ENCODE results near the gene TPD52L3.

Gene TPD52L3

GRCh38 chr9:6328103-6328502 lies at the start of gene TPD52L3:
Gene TPD52L3, plus strand, starts transcription at chr9:6328375. Its CDS starts 221 bp downstream, at chr9:6328596.
- no peak for DNase-seq (ENCODE audit: low read depth in 1 of 2, low spot score in 1 of 2)
- in situ Hi-C loops (cut with HindIII; ENCODE audit: low pct_unique_long_range_greater_than_20kb, low sequenced_read_pairs), result no loop called here
- no peak for TF ChIP-seq JUND (IDR thresholded peaks at IDR 0.05; ENCODE audit: low read depth)

- DNase-seq (ENCODE audit: low read depth in 1 of 2, low spot score in 1 of 2), result no peak
- no peak for TF ChIP-seq JUND (IDR thresholded peaks at IDR 0.05; ENCODE audit: low read depth)
- in situ Hi-C loops (cut with HindIII; ENCODE audit: low pct_unique_long_range_greater_than_20kb, low sequenced_read_pairs), result no loop called here
These were observed 26.3 kb upstream of the TPD52L3 start for GRCh38 chr9:6301858-6302257.

GRCh38 chr9:6302417-6302816 lies 25.8 kb upstream of the TPD52L3 start:
- in situ Hi-C loops (cut with HindIII; ENCODE audit: low pct_unique_long_range_greater_than_20kb, low sequenced_read_pairs), result no loop called here
- peak in 1 of 2 experiments; percentile 45 for DNase-seq (ENCODE audit: low read depth in 1 of 2, low spot score in 1 of 2)
- TF ChIP-seq JUND (IDR thresholded peaks at IDR 0.05; ENCODE audit: low read depth), result no peak

GRCh38 chr9:6304232-6304631 lies 23.9 kb upstream of the TPD52L3 start:
- no peak for DNase-seq (ENCODE audit: low read depth in 1 of 2, low spot score in 1 of 2)
- no peak for TF ChIP-seq JUND (IDR thresholded peaks at IDR 0.05; ENCODE audit: low read depth)
- in situ Hi-C loops (cut with HindIII; ENCODE audit: low pct_unique_long_range_greater_than_20kb, low sequenced_read_pairs), result no loop called here

GRCh38 chr9:6305954-6306563 lies 22.1 kb upstream of the TPD52L3 start:
- DNase-seq (ENCODE audit: low read depth in 1 of 2, low spot score in 1 of 2), result peak; percentile 26 to 60
- in situ Hi-C loops (cut with HindIII; ENCODE audit: low pct_unique_long_range_greater_than_20kb, low sequenced_read_pairs), result no loop called here
- no peak for TF ChIP-seq JUND (IDR thresholded peaks at IDR 0.05; ENCODE audit: low read depth)

GRCh38 chr9:6307551-6308096 lies 20.6 kb upstream of the TPD52L3 start:
- no peak for DNase-seq (ENCODE audit: low read depth in 1 of 2, low spot score in 1 of 2)
- no peak for TF ChIP-seq JUND (IDR thresholded peaks at IDR 0.05; ENCODE audit: low read depth)
- in situ Hi-C loops (cut with HindIII; ENCODE audit: low pct_unique_long_range_greater_than_20kb, low sequenced_read_pairs), result no loop called here

- no peak for DNase-seq (ENCODE audit: low read depth in 1 of 2, low spot score in 1 of 2)
- in situ Hi-C loops (cut with HindIII; ENCODE audit: low pct_unique_long_range_greater_than_20kb, low sequenced_read_pairs), result no loop called here
- TF ChIP-seq JUND (IDR thresholded peaks at IDR 0.05; ENCODE audit: low read depth), result no peak
These were observed 2.9 kb downstream of the TPD52L3 start for GRCh38 chr9:6330958-6331634.

- TF ChIP-seq JUND (IDR thresholded peaks at IDR 0.05; ENCODE audit: low read depth), result no peak
- no peak for DNase-seq (ENCODE audit: low read depth in 1 of 2, low spot score in 1 of 2)
- in situ Hi-C loops (cut with HindIII; ENCODE audit: low pct_unique_long_range_greater_than_20kb, low sequenced_read_pairs), result no loop called here
These were observed 6.1 kb downstream of the TPD52L3 start for GRCh38 chr9:6334305-6334704.

GRCh38 chr9:6348766-6349165 lies 20.6 kb downstream of the TPD52L3 start:
- DNase-seq (ENCODE audit: low read depth in 1 of 2, low spot score in 1 of 2), result no peak
- no peak for TF ChIP-seq JUND (IDR thresholded peaks at IDR 0.05; ENCODE audit: low read depth)
- in situ Hi-C loops (cut with HindIII; ENCODE audit: low pct_unique_long_range_greater_than_20kb, low sequenced_read_pairs), result no loop called here

GRCh38 chr9:6351737-6352136 lies 23.6 kb downstream of the TPD52L3 start:
- TF ChIP-seq JUND (IDR thresholded peaks at IDR 0.05; ENCODE audit: low read depth), result no peak
- in situ Hi-C loops (cut with HindIII; ENCODE audit: low pct_unique_long_range_greater_than_20kb, low sequenced_read_pairs), result no loop called here
- no peak for DNase-seq (ENCODE audit: low read depth in 1 of 2, low spot score in 1 of 2)

- in situ Hi-C loops (cut with HindIII; ENCODE audit: low pct_unique_long_range_greater_than_20kb, low sequenced_read_pairs), result no loop called here
- no peak for TF ChIP-seq JUND (IDR thresholded peaks at IDR 0.05; ENCODE audit: low read depth)
- peak; percentile 26 to 62 for DNase-seq (ENCODE audit: low read depth in 1 of 2, low spot score in 1 of 2)
These were observed 26.0 kb downstream of the TPD52L3 start for GRCh38 chr9:6354072-6354686.

GRCh38 chr9:6355728-6356127 lies 27.6 kb downstream of the TPD52L3 start:
- no peak for DNase-seq (ENCODE audit: low read depth in 1 of 2, low spot score in 1 of 2)
- in situ Hi-C loops (cut with HindIII; ENCODE audit: low pct_unique_long_range_greater_than_20kb, low sequenced_read_pairs), result no loop called here
- TF ChIP-seq JUND (IDR thresholded peaks at IDR 0.05; ENCODE audit: low read depth), result no peak

GRCh38 chr9:6356441-6356840 lies 28.3 kb downstream of the TPD52L3 start:
- no peak for TF ChIP-seq JUND (IDR thresholded peaks at IDR 0.05; ENCODE audit: low read depth)
- no peak for DNase-seq (ENCODE audit: low read depth in 1 of 2, low spot score in 1 of 2)
- in situ Hi-C loops (cut with HindIII; ENCODE audit: low pct_unique_long_range_greater_than_20kb, low sequenced_read_pairs), result no loop called here

Measured in T47D (cell line).